Vagina (tissue), 2 donors: ENCODE data around the gene NT5DC1.

ENCODE experiments used
- CTCF ChIP-seq, 3 experiments: fragments of 450-650 bp in 2 of 3; fragments of 200-600 bp in 1 of 3; sonication (generic) in 1 of 3; IDR thresholded peaks; one replicate each; pipeline ENCODE4 v1.5.1; 2017 to 2019; ENCODE audit warnings: antibody characterized with exemption in 3 of 3, mild to moderate bottlenecking in 2 of 3, moderate library complexity in 2 of 3
- POLR2A ChIP-seq, 2 donors: fragments of 450-650 bp; IDR thresholded peaks; one replicate each; pipeline ENCODE4 v1.6.1; 2017; ENCODE audit warnings: antibody characterized with exemption in 2 of 2, mild to moderate bottlenecking in 2 of 2, moderate library complexity in 2 of 2
- POLR2AphosphoS5 ChIP-seq, 2 donors: sonication (generic); formaldehyde crosslinking; IDR thresholded peaks; one replicate each; pipeline ENCODE4 v1.9.0; 2017; ENCODE audit warnings: antibody characterized with exemption in 2 of 2, mild to moderate bottlenecking in 2 of 2, low read depth in 1 of 2; ENCODE audit not compliant: insufficient read depth in 1 of 2

GRCh38 chr6:116104636-116105035 lies 4.0 kb downstream of the NT5DC1 start:
- TF ChIP-seq CTCF (IDR thresholded peaks at IDR 0.05) (no peak), POLR2A (IDR thresholded peaks at IDR 0.05) (no peak), POLR2AphosphoS5 (IDR thresholded peaks at IDR 0.05; ENCODE audit: insufficient read depth in 1 of 2, low read depth in 1 of 2) (no peak)
